H9 (cell line): ENCODE data around the gene MBP. TPM values are rescaled to one million over a fixed set of nuclear protein-coding genes. Genes with fewer than 3 reads are reported as not detected.

Experiments
- DNase-seq: peaks from one replicate; pipeline ENCODE4 v3.0.0-alpha.2; 2017
- H2AFZ ChIP-seq: one replicate; pipeline ENCODE4 v1.6.1; 2013; ENCODE audit warnings: mild to moderate bottlenecking, low read length, control low read depth, moderate library complexity
- H2AK5ac ChIP-seq: 2 replicates; pipeline ENCODE4 v1.6.1; 2013; ENCODE audit warnings: low read length, control low read depth, mixed read lengths; ENCODE audit not compliant: insufficient read length
- H2BK120ac ChIP-seq: one replicate; pipeline ENCODE4 v1.6.1; 2013; ENCODE audit warnings: low read depth, mild to moderate bottlenecking, low read length, control low read depth, inconsistent platforms; ENCODE audit not compliant: poor library complexity, severe bottlenecking
- H2BK12ac ChIP-seq: 2 replicates; pipeline ENCODE4 v1.6.1; 2013; ENCODE audit warnings: low read length, control low read depth, mixed read lengths, low read depth; ENCODE audit not compliant: insufficient read length
- H2BK15ac ChIP-seq: 2 replicates; pipeline ENCODE4 v1.6.1; 2013; ENCODE audit warnings: low read depth, low read length, control low read depth
- H2BK20ac ChIP-seq: one replicate; pipeline ENCODE4 v1.6.1; 2013; ENCODE audit warnings: low read depth, mild to moderate bottlenecking, low read length, control low read depth, inconsistent platforms; ENCODE audit not compliant: poor library complexity, severe bottlenecking
- H2BK5ac ChIP-seq: 2 replicates; pipeline ENCODE4 v1.6.1; 2013; ENCODE audit warnings: low read length, control low read depth, mixed read lengths; ENCODE audit not compliant: insufficient read length
- H3K14ac ChIP-seq: 2 replicates; pipeline ENCODE4 v1.6.1; 2013; ENCODE audit warnings: low read length, control low read depth; ENCODE audit not compliant: insufficient read depth
- H3K18ac ChIP-seq: 2 replicates; pipeline ENCODE4 v1.6.1; 2013; ENCODE audit warnings: low read depth, mild to moderate bottlenecking, mixed read lengths, low read length, control low read depth; ENCODE audit not compliant: insufficient read length
- H3K23ac ChIP-seq: 2 replicates; pipeline ENCODE4 v1.6.1; 2013; ENCODE audit warnings: low read length, control low read depth, mixed read lengths, low read depth; ENCODE audit not compliant: insufficient read length
- H3K23me2 ChIP-seq: 2 replicates; pipeline ENCODE4 v1.6.1; 2013; ENCODE audit warnings: low read depth, mild to moderate bottlenecking, mixed read lengths, low read length, control low read depth; ENCODE audit not compliant: insufficient read length, poor library complexity, severe bottlenecking
- H3K27ac ChIP-seq: 2 replicates; pipeline ENCODE4 v1.5.1; 2013; ENCODE audit warnings: low read length, control low read depth, mixed read lengths, low read depth; ENCODE audit not compliant: insufficient read length
- H3K27me3 ChIP-seq: 2 replicates; pipeline ENCODE4 v1.6.1; 2013; ENCODE audit warnings: low read length, control low read depth, inconsistent platforms; ENCODE audit not compliant: insufficient read depth
- H3K4ac ChIP-seq: 2 replicates; pipeline ENCODE4 v1.6.1; 2013; ENCODE audit warnings: low read depth, mild to moderate bottlenecking, control low read depth, inconsistent platforms, low read length, moderate library complexity
- H3K4me1 ChIP-seq: 2 replicates; pipeline ENCODE4 v1.6.1; 2013; ENCODE audit warnings: low read length, control low read depth, inconsistent platforms; ENCODE audit not compliant: insufficient read depth
- H3K4me2 ChIP-seq: 2 replicates; pipeline ENCODE4 v1.6.1; 2013; ENCODE audit warnings: low read length, control low read depth, mixed read lengths; ENCODE audit not compliant: insufficient read length, insufficient read depth
- H3K56ac ChIP-seq: 2 replicates; pipeline ENCODE4 v1.6.1; 2013; ENCODE audit warnings: low read depth, mild to moderate bottlenecking, mixed read lengths, low read length, control low read depth; ENCODE audit not compliant: insufficient read length
- H3K79me1 ChIP-seq: 2 replicates; pipeline ENCODE4 v1.6.1; 2013; ENCODE audit warnings: low read depth, mild to moderate bottlenecking, moderate library complexity, low read length, control low read depth, inconsistent platforms; ENCODE audit not compliant: insufficient read depth, poor library complexity, severe bottlenecking
- H3K79me2 ChIP-seq: 2 replicates; pipeline ENCODE4 v1.6.1; 2013; ENCODE audit warnings: low read length, control low read depth, inconsistent platforms; ENCODE audit not compliant: insufficient read depth
- H3K9ac ChIP-seq: 2 replicates; pipeline ENCODE4 v1.6.1; 2013; ENCODE audit warnings: low read length, control low read depth, mixed read lengths; ENCODE audit not compliant: insufficient read length; ENCODE audit errors: extremely low read depth
- H3K9me3 ChIP-seq: one replicate; pipeline ENCODE4 v1.6.1; 2013; ENCODE audit warnings: low read depth, low read length, inconsistent platforms; ENCODE audit not compliant: control insufficient read depth
- H3T11ph ChIP-seq: one replicate; pipeline ENCODE4 v1.6.1; 2013; ENCODE audit warnings: mild to moderate bottlenecking, low read length, control low read depth, inconsistent platforms
- H4K20me1 ChIP-seq: one replicate; pipeline ENCODE4 v1.6.1; 2013; ENCODE audit not compliant: control insufficient read depth, insufficient read length, insufficient read depth
- H4K5ac ChIP-seq: 2 replicates; pipeline ENCODE4 v1.6.1; 2013; ENCODE audit warnings: low read depth, mild to moderate bottlenecking, mixed read lengths, low read length, control low read depth; ENCODE audit not compliant: insufficient read length
- H4K8ac ChIP-seq: replicated peaks from 2 replicates; pipeline ENCODE4 v1.6.1; 2013; ENCODE audit warnings: low read length, control low read depth, mixed read lengths, low read depth; ENCODE audit not compliant: insufficient read length
- H4K91ac ChIP-seq: 2 replicates; pipeline ENCODE4 v1.6.1; 2013; ENCODE audit warnings: low read depth, mild to moderate bottlenecking, moderate library complexity, mixed read lengths, low read length, control low read depth; ENCODE audit not compliant: insufficient read length
- H3K27ac Mint-ChIP-seq, 3 experiments: 2 replicates in 2 of 3; 3 replicates in 1 of 3; pipeline ENCODE4 v1.8.0; 2020 to 2021; ENCODE audit warnings: mixed read lengths in 3 of 3, mild to moderate bottlenecking in 1 of 3, moderate library complexity in 1 of 3
- H3K27me3 Mint-ChIP-seq: 2 replicates; pipeline ENCODE4 v1.8.0; 2021; ENCODE audit warnings: low read depth, mild to moderate bottlenecking, moderate library complexity, mixed read lengths
- H3K36me3 Mint-ChIP-seq, 3 experiments: 2 replicates in 2 of 3; 3 replicates in 1 of 3; pipeline ENCODE4 v1.8.0; 2020 to 2021; ENCODE audit warnings: low read depth in 3 of 3, mixed read lengths in 3 of 3; ENCODE audit not compliant: insufficient read depth in 1 of 3
- H3K4me1 Mint-ChIP-seq, 2 experiments: 2 replicates each; pipeline ENCODE4 v1.8.0; 2020; ENCODE audit warnings: mixed read lengths in 2 of 2
- H3K4me3 Mint-ChIP-seq, 2 experiments: 2 replicates in 1 of 2; 3 replicates in 1 of 2; pipeline ENCODE4 v1.8.0; 2020 to 2021; ENCODE audit warnings: mild to moderate bottlenecking in 2 of 2, mixed read lengths in 2 of 2, moderate library complexity in 1 of 2
- H3K9me3 Mint-ChIP-seq, 2 experiments: 2 replicates in 1 of 2; 3 replicates in 1 of 2; pipeline ENCODE4 v1.8.0; 2020; ENCODE audit warnings: mild to moderate bottlenecking in 2 of 2, mixed read lengths in 2 of 2, moderate library complexity in 1 of 2
- CTCF ChIP-seq: fragments of 200-600 bp; sonication (generic); conservative IDR thresholded peaks from 3 replicates; pipeline ENCODE4 v1.8.0; 2021; ENCODE audit warnings: antibody characterized with exemption, mild to moderate bottlenecking
- WGBS: extraction: QIAGEN DNeasy Blood & Tissue Kit; methylation state at CpG from one replicate; pipeline ENCODE4 v1.1.7; 2013; ENCODE audit warnings: missing lambda C conversion rate, low lambda C conversion rate, mixed read lengths; ENCODE audit not compliant: insufficient read length; ENCODE audit errors: extremely low coverage; 5-methylcytosine and 5-hydroxymethylcytosine counted together
- total RNA-seq: library from RNA; stranded (reverse); gene quantifications from 2 replicates; pipeline ENCODE4 v1.2.1, GENCODE V29; 2021

The MBP gene
- total RNA-seq, 1 experiment from 2014 or later: 8.6 TPM

DNA sequence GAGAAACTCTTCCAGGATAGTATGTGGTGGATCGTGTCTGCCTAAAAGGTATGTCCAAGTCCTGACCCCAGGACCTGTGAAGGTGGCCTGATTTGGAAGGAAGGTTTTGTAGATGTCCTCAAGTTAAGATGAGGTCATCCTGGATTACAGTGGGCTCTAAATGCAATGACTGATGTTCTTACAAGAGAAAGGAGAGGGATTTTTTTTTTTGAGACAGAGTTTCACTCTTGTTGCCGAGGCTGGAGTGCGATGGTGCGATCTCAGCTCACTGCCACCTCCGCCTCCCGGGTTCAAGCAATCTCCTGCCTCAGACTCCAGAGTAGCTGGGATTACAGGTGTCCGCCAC lies 19.9 kb downstream of the MBP start:
- H3K9me3 ChIP-seq: no peaks in the 10 kb centered on the region
- H2BK20ac ChIP-seq: no peak overlapping the region
- no peaks in the 10 kb centered on the region for H4K20me1 ChIP-seq
- H3K56ac ChIP-seq: no peak overlapping the region
- no peak overlapping the region for H2AFZ ChIP-seq
- H3K9ac ChIP-seq: no peak overlapping the region
- H4K91ac ChIP-seq: no peak overlapping the region
- peaks cover 10% of the 10 kb centered on the region for H3K4me1 ChIP-seq
- WGBS: no CpG with 5 or more reads among the region's 7 CpGs
- H3K79me1 ChIP-seq: no peaks in the 10 kb centered on the region
- H3K23me2 ChIP-seq: no peaks in the 10 kb centered on the region
- H3K4ac ChIP-seq: no peak overlapping the region
- H3K27me3 ChIP-seq: no peaks in the 10 kb centered on the region
- H2BK12ac ChIP-seq: no peak overlapping the region
- no peaks in the 10 kb centered on the region for H3K27me3 Mint-ChIP-seq
- H4K8ac ChIP-seq: no peak overlapping the region
- no peak overlapping the region for H2BK120ac ChIP-seq
- H3K79me2 ChIP-seq: no peaks in the 10 kb centered on the region
- no peak overlapping the region for H3K23ac ChIP-seq
- DNase-seq: no peak
- H3K18ac ChIP-seq: no peak overlapping the region
- H3K14ac ChIP-seq: no peak overlapping the region
- H2BK5ac ChIP-seq: no peak overlapping the region
- no peak overlapping the region for H3K4me2 ChIP-seq
- H3K9me3 Mint-ChIP-seq: no peaks in the 10 kb centered on the region
- peaks cover 36 to 42% of the 10 kb centered on the region in 2 experiments for H3K4me1 Mint-ChIP-seq
- H3T11ph ChIP-seq: no peak overlapping the region
- no peak overlapping the region for H4K5ac ChIP-seq
- no peak for TF ChIP-seq CTCF
- H2BK15ac ChIP-seq: no peak overlapping the region
- H2AK5ac ChIP-seq: no peak overlapping the region
- H3K36me3 Mint-ChIP-seq: peaks cover 3 to 10% (median 4%) of the 10 kb centered on the region in 3 experiments; a peak in 4 of 7 replicates
- no peak overlapping the region for H3K27ac ChIP-seq
- no peak overlapping the region; a peak in 3 of 7 replicates for H3K27ac Mint-ChIP-seq
- no peak overlapping the region; a peak in 1 of 5 replicates for H3K4me3 Mint-ChIP-seq
